ENCODE data around the gene CCDC154. TPM values are rescaled to one million over a fixed set of nuclear protein-coding genes. Genes with fewer than 3 reads are reported as not detected.
A peak's percentile ranks its signal among the peaks of the same experiment; 100 is the strongest.

CCDC154 gene
- total and polyA plus RNA-seq, 9 of the 15 experiments (the other 6 are each of a cell fraction or from before 2014, with no cell fraction given): 0.15 to 1.4 (median 0.20) TPM; not detected in 5

DNA sequence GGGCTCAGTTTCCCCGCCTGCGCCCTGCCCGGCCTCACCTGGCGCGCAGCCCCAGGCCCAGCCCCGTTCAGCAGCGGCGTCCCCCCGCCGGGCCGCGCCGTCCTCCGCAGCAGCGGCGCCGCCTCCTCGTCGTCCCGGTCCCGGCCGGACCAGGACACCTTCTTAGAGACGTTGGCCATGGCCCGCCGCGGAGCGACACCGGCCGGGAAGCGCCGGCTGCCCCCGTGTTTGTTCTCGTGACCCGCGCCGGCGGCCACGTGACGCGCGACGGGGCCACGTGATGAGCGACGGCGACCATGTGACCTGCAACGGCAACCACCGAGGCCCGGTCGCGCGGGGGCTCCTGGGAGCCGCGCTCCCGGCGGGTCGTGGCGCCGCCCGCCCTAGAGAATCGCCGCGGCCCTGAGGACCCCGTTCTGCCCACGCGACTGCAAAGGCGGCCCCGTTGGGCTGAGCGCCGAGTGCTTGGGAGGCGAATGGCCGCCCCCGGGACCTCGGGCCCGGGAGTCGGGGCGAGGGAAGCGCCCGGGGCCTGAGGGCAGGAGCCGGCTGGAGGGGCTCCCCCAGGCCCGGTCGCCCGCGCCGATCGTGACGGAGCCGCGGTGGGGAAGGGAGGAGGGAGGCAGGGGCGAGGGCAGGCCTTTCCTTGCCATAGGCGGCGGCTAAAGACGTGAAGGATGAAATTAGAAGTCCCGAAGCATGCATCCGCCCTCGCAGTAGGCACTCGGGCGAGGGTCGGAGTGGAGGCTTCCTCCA, 30.6 kb upstream of the CCDC154 start, which contains the start of gene CLCN7 (continued):
- TF ChIP-seq, protein P1, sequence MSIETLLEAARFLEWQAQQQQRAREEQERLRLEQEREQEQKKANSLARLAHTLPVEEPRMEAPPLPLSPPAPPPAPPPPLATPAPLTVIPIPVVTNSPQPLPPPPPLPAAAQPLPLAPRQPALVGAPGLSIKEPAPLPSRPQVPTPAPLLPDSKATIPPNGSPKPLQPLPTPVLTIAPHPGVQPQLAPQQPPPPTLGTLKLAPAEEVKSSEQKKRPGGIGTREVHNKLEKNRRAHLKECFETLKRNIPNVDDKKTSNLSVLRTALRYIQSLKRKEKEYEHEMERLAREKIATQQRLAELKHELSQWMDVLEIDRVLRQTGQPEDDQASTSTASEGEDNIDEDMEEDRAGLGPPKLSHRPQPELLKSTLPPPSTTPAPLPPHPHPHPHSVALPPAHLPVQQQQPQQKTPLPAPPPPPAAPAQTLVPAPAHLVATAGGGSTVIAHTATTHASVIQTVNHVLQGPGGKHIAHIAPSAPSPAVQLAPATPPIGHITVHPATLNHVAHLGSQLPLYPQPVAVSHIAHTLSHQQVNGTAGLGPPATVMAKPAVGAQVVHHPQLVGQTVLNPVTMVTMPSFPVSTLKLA (conservative IDR thresholded peaks at IDR 0.05): peak; percentile 93 to 98
- TF ChIP-seq KDM1A (IDR thresholded peaks at IDR 0.05) (no peak), TRIM28 (IDR thresholded peaks at IDR 0.05) (no peak), CBX8 (IDR thresholded peaks at IDR 0.05; ENCODE audit: borderline replicate concordance, extremely low read depth, low read depth, low read length, poor library complexity, severe bottlenecking) (no peak), HDAC3 (IDR thresholded peaks at IDR 0.05; ENCODE audit: borderline replicate concordance, partially characterized antibody) (no peak), RAD51 (IDR thresholded peaks at IDR 0.05; ENCODE audit: borderline replicate concordance, low read depth) (peak; percentile 99), HMGN3 (IDR thresholded peaks at IDR 0.05; ENCODE audit: borderline replicate concordance, extremely low read depth, insufficient read length, low read depth, low read length) (peak; percentile 83), TFAM (CRISPR knock-in tag; conservative IDR thresholded peaks at IDR 0.05) (no peak), GTF2E2 (tag; IDR thresholded peaks at IDR 0.05) (peak; percentile 47; the same call in 1 of the 2 replicates), POLR2AphosphoS2 (IDR thresholded peaks at IDR 0.05; ENCODE audit: low read length) (no peak; the same call in 1 of the 2 replicates), ARID2 (IDR thresholded peaks at IDR 0.05) (no peak), E2F3 (CRISPR knock-in tag; IDR thresholded peaks at IDR 0.05) (0 out of 2 replicates have a peak, but pooled peaks have one; percentile 59), ZNF561 (CRISPR knock-in tag; conservative IDR thresholded peaks at IDR 0.05) (no peak)
- TF ChIP-seq, protein P2, sequence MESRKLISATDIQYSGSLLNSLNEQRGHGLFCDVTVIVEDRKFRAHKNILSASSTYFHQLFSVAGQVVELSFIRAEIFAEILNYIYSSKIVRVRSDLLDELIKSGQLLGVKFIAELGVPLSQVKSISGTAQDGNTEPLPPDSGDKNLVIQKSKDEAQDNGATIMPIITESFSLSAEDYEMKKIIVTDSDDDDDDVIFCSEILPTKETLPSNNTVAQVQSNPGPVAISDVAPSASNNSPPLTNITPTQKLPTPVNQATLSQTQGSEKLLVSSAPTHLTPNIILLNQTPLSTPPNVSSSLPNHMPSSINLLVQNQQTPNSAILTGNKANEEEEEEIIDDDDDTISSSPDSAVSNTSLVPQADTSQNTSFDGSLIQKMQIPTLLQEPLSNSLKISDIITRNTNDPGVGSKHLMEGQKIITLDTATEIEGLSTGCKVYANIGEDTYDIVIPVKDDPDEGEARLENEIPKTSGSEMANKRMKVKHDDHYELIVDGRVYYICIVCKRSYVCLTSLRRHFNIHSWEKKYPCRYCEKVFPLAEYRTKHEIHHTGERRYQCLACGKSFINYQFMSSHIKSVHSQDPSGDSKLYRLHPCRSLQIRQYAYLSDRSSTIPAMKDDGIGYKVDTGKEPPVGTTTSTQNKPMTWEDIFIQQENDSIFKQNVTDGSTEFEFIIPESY (CRISPR knock-in tag; IDR thresholded peaks at IDR 0.05): peak; percentile 92
- TF ChIP-seq, protein P3, sequence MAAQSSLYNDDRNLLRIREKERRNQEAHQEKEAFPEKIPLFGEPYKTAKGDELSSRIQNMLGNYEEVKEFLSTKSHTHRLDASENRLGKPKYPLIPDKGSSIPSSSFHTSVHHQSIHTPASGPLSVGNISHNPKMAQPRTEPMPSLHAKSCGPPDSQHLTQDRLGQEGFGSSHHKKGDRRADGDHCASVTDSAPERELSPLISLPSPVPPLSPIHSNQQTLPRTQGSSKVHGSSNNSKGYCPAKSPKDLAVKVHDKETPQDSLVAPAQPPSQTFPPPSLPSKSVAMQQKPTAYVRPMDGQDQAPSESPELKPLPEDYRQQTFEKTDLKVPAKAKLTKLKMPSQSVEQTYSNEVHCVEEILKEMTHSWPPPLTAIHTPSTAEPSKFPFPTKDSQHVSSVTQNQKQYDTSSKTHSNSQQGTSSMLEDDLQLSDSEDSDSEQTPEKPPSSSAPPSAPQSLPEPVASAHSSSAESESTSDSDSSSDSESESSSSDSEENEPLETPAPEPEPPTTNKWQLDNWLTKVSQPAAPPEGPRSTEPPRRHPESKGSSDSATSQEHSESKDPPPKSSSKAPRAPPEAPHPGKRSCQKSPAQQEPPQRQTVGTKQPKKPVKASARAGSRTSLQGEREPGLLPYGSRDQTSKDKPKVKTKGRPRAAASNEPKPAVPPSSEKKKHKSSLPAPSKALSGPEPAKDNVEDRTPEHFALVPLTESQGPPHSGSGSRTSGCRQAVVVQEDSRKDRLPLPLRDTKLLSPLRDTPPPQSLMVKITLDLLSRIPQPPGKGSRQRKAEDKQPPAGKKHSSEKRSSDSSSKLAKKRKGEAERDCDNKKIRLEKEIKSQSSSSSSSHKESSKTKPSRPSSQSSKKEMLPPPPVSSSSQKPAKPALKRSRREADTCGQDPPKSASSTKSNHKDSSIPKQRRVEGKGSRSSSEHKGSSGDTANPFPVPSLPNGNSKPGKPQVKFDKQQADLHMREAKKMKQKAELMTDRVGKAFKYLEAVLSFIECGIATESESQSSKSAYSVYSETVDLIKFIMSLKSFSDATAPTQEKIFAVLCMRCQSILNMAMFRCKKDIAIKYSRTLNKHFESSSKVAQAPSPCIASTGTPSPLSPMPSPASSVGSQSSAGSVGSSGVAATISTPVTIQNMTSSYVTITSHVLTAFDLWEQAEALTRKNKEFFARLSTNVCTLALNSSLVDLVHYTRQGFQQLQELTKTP (IDR thresholded peaks at IDR 0.05; ENCODE audit: low read depth in 1 of 2, partially characterized antibody in 2 of 2): no peak
